ENCODE data around the gene ADAM12. TPM values are rescaled to one million over a fixed set of nuclear protein-coding genes. Genes with fewer than 3 reads are reported as not detected.
A peak's percentile ranks its signal among the peaks of the same experiment; 100 is the strongest.

ADAM12 gene
- total RNA-seq, 2 donors from 2014 or later = 0.71 to 1.2 TPM

- H3K36me3 ChIP-seq = no peaks in the 10 kb centered on the region
- TF ChIP-seq CTCF (IDR thresholded peaks at IDR 0.05) = no peak
- no peak overlapping the region for H3K27ac ChIP-seq
- H3K4me3 ChIP-seq = no peak overlapping the region
- H3K27me3 ChIP-seq = no peaks in the 10 kb centered on the region
- no peak for DNase-seq (ENCODE audit: low spot score)
- no peaks in the 10 kb centered on the region for H3K9me3 ChIP-seq
- peaks cover 0 to 7% of the 10 kb centered on the region in 2 donors for H3K4me1 ChIP-seq
These were observed 4.8 kb upstream of the ADAM12 start for GRCh38 chr10:126393076-126393475.

- Histone ChIP-seq H3K27ac (no peak overlapping the region), H3K9me3 (no peaks in the 10 kb centered on the region), H3K36me3 (no peaks in the 10 kb centered on the region), H3K4me1 (peaks cover 0 to 11% of the 10 kb centered on the region in 2 donors), H3K4me3 (no peak overlapping the region), H3K27me3 (no peaks in the 10 kb centered on the region)
- TF ChIP-seq CTCF (IDR thresholded peaks at IDR 0.05) = no peak
- DNase-seq (ENCODE audit: low spot score) = no peak
These were observed 4.2 kb upstream of the ADAM12 start for GRCh38 chr10:126392469-126392868.

- Histone ChIP-seq H3K4me1 (peaks cover 0 to 15% of the 10 kb centered on the region in 2 donors), H3K36me3 (no peaks in the 10 kb centered on the region), H3K9me3 (no peaks in the 10 kb centered on the region), H3K4me3 (no peak overlapping the region), H3K27ac (no peak overlapping the region), H3K27me3 (no peaks in the 10 kb centered on the region)
- DNase-seq (ENCODE audit: low spot score) = no peak
- no peak for TF ChIP-seq CTCF (IDR thresholded peaks at IDR 0.05)
These were observed 3.8 kb upstream of the ADAM12 start for GRCh38 chr10:126392068-126392467.

- Histone ChIP-seq H3K27me3 (peaks cover 0 to 4% of the 10 kb centered on the region in 2 donors), H3K36me3 (no peaks in the 10 kb centered on the region), H3K4me1 (peaks cover 0 to 18% of the 10 kb centered on the region in 2 donors), H3K9me3 (no peaks in the 10 kb centered on the region), H3K27ac (peak overlapping the region in 1 of 2 donors; percentile 3), H3K4me3 (no peak overlapping the region)
- no peak for TF ChIP-seq CTCF (IDR thresholded peaks at IDR 0.05)
- no peak for DNase-seq (ENCODE audit: low spot score)
These were observed 3.1 kb upstream of the ADAM12 start for GRCh38 chr10:126391192-126391885.

GRCh38 chr10:126390324-126390723 lies 2.0 kb upstream of the ADAM12 start:
- peaks cover 0 to 18% of the 10 kb centered on the region in 2 donors for H3K4me1 ChIP-seq
- H3K9me3 ChIP-seq = no peaks in the 10 kb centered on the region
- H3K36me3 ChIP-seq = no peaks in the 10 kb centered on the region
- no peak overlapping the region for H3K27ac ChIP-seq
- TF ChIP-seq CTCF (IDR thresholded peaks at IDR 0.05) = no peak
- H3K4me3 ChIP-seq = no peak overlapping the region
- H3K27me3 ChIP-seq = peaks cover 0 to 4% of the 10 kb centered on the region in 2 donors
- DNase-seq (ENCODE audit: low spot score) = no peak
